Natural killer cell (primary cell): ENCODE measurements around the gene MEMO1. TPM values are rescaled to one million over a fixed set of nuclear protein-coding genes. Genes with fewer than 3 reads are reported as not detected.
"Not testable (repeated sequence)": the region's sequence is repeated elsewhere in the genome, so short reads cannot be mapped to it uniquely, and the experiment has no call there.

Experiments
- ATAC-seq, 3 donors: fragments of 150-1000 bp in 2 of 3; fragments of 200-7000 bp in 1 of 3; cut with Tn5 transposase; 1 replicate in 1 of 3; 2 replicates in 2 of 3; pipeline ENCODE4 v1.10.0; 2021; ENCODE audit warnings: mild to moderate bottlenecking in 2 of 3, moderate library complexity in 2 of 3
- DNase-seq, 2 donors: peaks; one replicate each; pipeline versions ENCODE4 v3.0.0 to v3.0.0-alpha.2; 2013 to 2021; ENCODE audit warnings: mixed read lengths in 1 of 2
- H3K27ac ChIP-seq: one replicate; pipeline ENCODE4 v1.5.1; 2013; ENCODE audit warnings: mild to moderate bottlenecking, low read length
- H3K27me3 ChIP-seq: one replicate; pipeline ENCODE4 v1.6.1; 2013; ENCODE audit warnings: low read length; ENCODE audit not compliant: control insufficient read depth, insufficient read depth
- H3K36me3 ChIP-seq: one replicate; pipeline ENCODE4 v1.6.1; 2013; ENCODE audit warnings: low read length; ENCODE audit not compliant: control insufficient read depth, insufficient read depth
- H3K4me1 ChIP-seq: one replicate; pipeline ENCODE4 v1.6.1; 2013; ENCODE audit warnings: low read length; ENCODE audit not compliant: control insufficient read depth, insufficient read depth
- H3K4me3 ChIP-seq: one replicate; pipeline ENCODE4 v1.5.1; 2013; ENCODE audit warnings: low read length
- H3K9me3 ChIP-seq: one replicate; pipeline ENCODE4 v1.6.1; 2013; ENCODE audit warnings: low read length; ENCODE audit not compliant: control insufficient read depth, insufficient read depth
- H3K27ac Mint-ChIP-seq, 2 donors: one replicate each; pipeline ENCODE4 v1.8.0; 2022; ENCODE audit warnings: mild to moderate bottlenecking in 2 of 2, mixed read lengths in 2 of 2, moderate library complexity in 1 of 2
- H3K27me3 Mint-ChIP-seq, 2 donors: one replicate each; pipeline ENCODE4 v1.8.0; 2022; ENCODE audit warnings: low read depth in 2 of 2, mixed read lengths in 2 of 2
- H3K36me3 Mint-ChIP-seq: one replicate; pipeline ENCODE4 v1.8.0; 2022; ENCODE audit warnings: mixed read lengths
- H3K4me1 Mint-ChIP-seq, 2 donors: one replicate each; pipeline ENCODE4 v1.8.0; 2022; ENCODE audit warnings: mixed read lengths in 2 of 2
- H3K4me3 Mint-ChIP-seq: one replicate; pipeline ENCODE4 v1.8.0; 2022; ENCODE audit warnings: mild to moderate bottlenecking, moderate library complexity, mixed read lengths
- H3K9me3 Mint-ChIP-seq, 2 donors: one replicate each; pipeline ENCODE4 v1.8.0; 2022; ENCODE audit warnings: mixed read lengths in 2 of 2
- CTCF ChIP-seq: fragments of 200-600 bp; IDR thresholded peaks from one replicate; pipeline ENCODE4 v1.8.0; 2022; ENCODE audit warnings: antibody characterized with exemption
- WGBS: methylation state at CpG from one replicate; pipeline ENCODE4 v1.1.7; 2013; ENCODE audit warnings: missing lambda C conversion rate; ENCODE audit not compliant: insufficient coverage; 5-methylcytosine and 5-hydroxymethylcytosine counted together
- intact Hi-C: fragments of 100-400 bp; cut with micrococcal nuclease; formaldehyde crosslinking; loops from one replicate; pipeline ENCODE4 v1.14.2; 2022
- total RNA-seq, 4 donors: library from RNA; stranded (reverse); fragments of 120-200 nt in 1 of 4; gene quantifications; one replicate each; pipeline versions ENCODE4 v1.2.3 to v1.2.4, GENCODE V29; 2013 to 2022

Gene MEMO1
- total RNA-seq, 3 donors from 2014 or later (not counting 1 experiment from before 2014, with no cell fraction given): 48.6 to 51.9 (median 51.7) TPM

- no peak for ATAC-seq
- Histone ChIP-seq H3K36me3 (no peaks in the 10 kb centered on the region), H3K27me3 (no peaks in the 10 kb centered on the region), H3K4me3 (no peak overlapping the region), H3K9me3 (no peaks in the 10 kb centered on the region), H3K27ac (no peak overlapping the region), H3K4me1 (no peaks in the 10 kb centered on the region)
- H3K27me3 Mint-ChIP-seq: no peaks in the 10 kb centered on the region
- DNase-seq: no peak
- no peak overlapping the region for H3K4me3 Mint-ChIP-seq
- no peaks in the 10 kb centered on the region for H3K4me1 Mint-ChIP-seq
- no peak for TF ChIP-seq CTCF
- H3K36me3 Mint-ChIP-seq: no peaks in the 10 kb centered on the region
- WGBS: 100% methylated on average over 1 of the region's 2 CpGs
- H3K27ac Mint-ChIP-seq: no peak overlapping the region
- H3K9me3 Mint-ChIP-seq: no peaks in the 10 kb centered on the region
- intact Hi-C loops: no loop called here
Observed at GRCh38 chr2:31859959-31860358, 150.8 kb downstream of the MEMO1 start.

- Mint-ChIP-seq H3K27me3 (no peaks in the 10 kb centered on the region), H3K27ac (no peak overlapping the region), H3K36me3 (no peaks in the 10 kb centered on the region), H3K9me3 (no peaks in the 10 kb centered on the region), H3K4me1 (no peaks in the 10 kb centered on the region), H3K4me3 (no peak overlapping the region)
- DNase-seq: no peak
- H3K9me3 ChIP-seq: no peaks in the 10 kb centered on the region
- no peaks in the 10 kb centered on the region for H3K4me1 ChIP-seq
- no peak overlapping the region for H3K27ac ChIP-seq
- intact Hi-C loops: no loop called here
- TF ChIP-seq CTCF: no peak
- no peaks in the 10 kb centered on the region for H3K27me3 ChIP-seq
- no peaks in the 10 kb centered on the region for H3K36me3 ChIP-seq
- H3K4me3 ChIP-seq: no peak overlapping the region
- ATAC-seq: no peak
Observed at GRCh38 chr2:31853521-31853920, 157.3 kb downstream of the MEMO1 start.

GRCh38 chr2:31842150-31842549, 168.7 kb downstream of the MEMO1 start:
- ATAC-seq, H3K4me3 Mint-ChIP-seq, H3K4me1 Mint-ChIP-seq, H3K36me3 Mint-ChIP-seq, H3K9me3 Mint-ChIP-seq, H3K4me1 ChIP-seq, H3K27ac Mint-ChIP-seq, intact Hi-C loops, H3K4me3 ChIP-seq, DNase-seq, H3K9me3 ChIP-seq, H3K27me3 ChIP-seq, H3K27ac ChIP-seq, H3K27me3 Mint-ChIP-seq, H3K36me3 ChIP-seq: not testable (repeated sequence)
- WGBS: no CpG with 5 or more reads among the region's 5 CpGs

GRCh38 chr2:31835450-31835849, 175.4 kb downstream of the MEMO1 start:
- WGBS: 100% methylated on average over 1 of the region's 1 CpG
- intact Hi-C loops: no loop called here

More at GRCh38 chr2:31835450-31835849, 175.4 kb downstream of the MEMO1 start:
- DNase-seq (no peak), ATAC-seq (no peak)
- Histone ChIP-seq H3K4me1 (no peaks in the 10 kb centered on the region), H3K27me3 (no peaks in the 10 kb centered on the region), H3K36me3 (no peaks in the 10 kb centered on the region), H3K27ac (no peak overlapping the region), H3K9me3 (no peaks in the 10 kb centered on the region), H3K4me3 (no peak overlapping the region)
- Mint-ChIP-seq H3K9me3 (peaks cover 0 to 4% of the 10 kb centered on the region in 2 donors), H3K4me3 (no peak overlapping the region), H3K36me3 (no peaks in the 10 kb centered on the region), H3K27ac (no peak overlapping the region), H3K4me1 (no peaks in the 10 kb centered on the region), H3K27me3 (peaks cover 0 to 9% of the 10 kb centered on the region in 2 donors)
- no peak for TF ChIP-seq CTCF
